ENCODE data around the gene RUNDC3A.

Gene RUNDC3A

GRCh38 chr17:44280392-44280937 is 27.9 kb upstream of the RUNDC3A start:
- H3K4me1 ChIP-seq = no peaks in the 10 kb centered on the region
- no peaks in the 10 kb centered on the region for H3K9me3 ChIP-seq
- H3K36me3 ChIP-seq = no peaks in the 10 kb centered on the region
- no peak for TF ChIP-seq CTCF (IDR thresholded peaks at IDR 0.05; ENCODE audit: low read depth, low read length)
- no peak overlapping the region for H3K4me3 ChIP-seq (ENCODE audit: low read depth, low read length)
- DNase-seq = no peak
- no peaks in the 10 kb centered on the region for H3K27me3 ChIP-seq

- no peaks in the 10 kb centered on the region for H3K4me1 ChIP-seq
- H3K36me3 ChIP-seq = no peaks in the 10 kb centered on the region
- DNase-seq = no peak
- H3K27me3 ChIP-seq = no peaks in the 10 kb centered on the region
- no peak overlapping the region for H3K4me3 ChIP-seq (ENCODE audit: low read depth, low read length)
- H3K9me3 ChIP-seq = no peaks in the 10 kb centered on the region
- TF ChIP-seq CTCF (IDR thresholded peaks at IDR 0.05; ENCODE audit: low read depth, low read length) = no peak
These were observed 26.8 kb upstream of the RUNDC3A start for GRCh38 chr17:44281570-44281969.

- Histone ChIP-seq H3K4me1 (no peaks in the 10 kb centered on the region), H3K27me3 (no peaks in the 10 kb centered on the region), H3K9me3 (no peaks in the 10 kb centered on the region), H3K36me3 (no peaks in the 10 kb centered on the region), H3K4me3 (ENCODE audit: low read depth, low read length) (no peak overlapping the region)
- no peak for DNase-seq
- TF ChIP-seq CTCF (IDR thresholded peaks at IDR 0.05; ENCODE audit: low read depth, low read length) = no peak
These were observed 26.1 kb upstream of the RUNDC3A start for GRCh38 chr17:44282264-44282663.

- TF ChIP-seq CTCF (IDR thresholded peaks at IDR 0.05; ENCODE audit: low read depth, low read length) = no peak
- H3K9me3 ChIP-seq = no peaks in the 10 kb centered on the region
- H3K27me3 ChIP-seq = no peaks in the 10 kb centered on the region
- H3K36me3 ChIP-seq = no peaks in the 10 kb centered on the region
- H3K4me1 ChIP-seq = no peaks in the 10 kb centered on the region
- H3K4me3 ChIP-seq (ENCODE audit: low read depth, low read length) = no peak overlapping the region
- DNase-seq = no peak
These were observed 24.9 kb upstream of the RUNDC3A start for GRCh38 chr17:44283344-44284023.

- no peak for TF ChIP-seq CTCF (IDR thresholded peaks at IDR 0.05; ENCODE audit: low read depth, low read length)
- no peaks in the 10 kb centered on the region for H3K36me3 ChIP-seq
- H3K4me3 ChIP-seq (ENCODE audit: low read depth, low read length) = no peak overlapping the region
- no peaks in the 10 kb centered on the region for H3K4me1 ChIP-seq
- H3K27me3 ChIP-seq = no peaks in the 10 kb centered on the region
- DNase-seq = no peak
- no peaks in the 10 kb centered on the region for H3K9me3 ChIP-seq
These were observed 24.4 kb upstream of the RUNDC3A start for GRCh38 chr17:44284024-44284400.

- no peaks in the 10 kb centered on the region for H3K4me1 ChIP-seq
- no peak for TF ChIP-seq CTCF (IDR thresholded peaks at IDR 0.05; ENCODE audit: low read depth, low read length)
- no peak for DNase-seq
- no peak overlapping the region for H3K4me3 ChIP-seq (ENCODE audit: low read depth, low read length)
- H3K36me3 ChIP-seq = no peaks in the 10 kb centered on the region
- no peaks in the 10 kb centered on the region for H3K27me3 ChIP-seq
- H3K9me3 ChIP-seq = no peaks in the 10 kb centered on the region
These were observed 20.8 kb upstream of the RUNDC3A start for GRCh38 chr17:44287651-44288050.

Data from BE2C (cell line).